HepG2 (cell line): ENCODE measurements around the gene HAX1. TPM values are rescaled to one million over a fixed set of nuclear protein-coding genes. Genes with fewer than 3 reads are reported as not detected.

Experiments used
- ATAC-seq: fragments of 200-7000 bp; cut with Tn5 transposase; 3 replicates; pipeline ENCODE4 v1.9.1; 2020; ENCODE audit warnings: mild to moderate bottlenecking, moderate library complexity
- BruUV-seq: library from RNA; stranded (reverse); fragments of 400-500 nt; replicated peaks from 2 replicates; lab custom pipeline; 2021; lab: Mats Ljungman, UMichigan
- CTCF ChIA-PET: fragments of 300-600 bp; formaldehyde crosslinking; extraction: SDS; loops from one replicate; lab custom pipeline; 2021; ENCODE audit warnings: low total read pairs, inconsistent platforms, low intra/inter-chr PET ratio; lab: Yijun Ruan, JAX
- POLR2A ChIA-PET: fragments of 350-600 bp; sonication (Branson Sonifier 250); formaldehyde crosslinking; loops from one replicate; lab custom pipeline; 2020; ENCODE audit warnings: antibody characterized with exemption, inconsistent platforms; lab: Yijun Ruan, JAX
- DNase-seq: peaks from one replicate; pipeline ENCODE4 v3.0.0-alpha.2; 2015; ENCODE audit warnings: low spot score
- FAIRE-seq: peaks from 3 replicates; lab custom pipeline; 2011; peaks lifted over from hg19 to GRCh38; lab: Jason Lieb, UNC
- H2AFZ ChIP-seq: one replicate; pipeline ENCODE4 v1.6.1; 2011; ENCODE audit warnings: low read length, inconsistent platforms
- H3K27ac ChIP-seq: fragments of 300-600 bp; 3 replicates; pipeline ENCODE4 v1.8.0; 2011; ENCODE audit warnings: mixed run types, mild to moderate bottlenecking, mixed read lengths, low read length, inconsistent platforms; ENCODE audit not compliant: insufficient read depth; ENCODE audit errors: extremely low read length
- H3K27me3 ChIP-seq, 2 experiments: fragments of 200-600 bp in 1 of 2; 2 replicates in 1 of 2; 3 replicates in 1 of 2; pipeline versions ENCODE4 v1.6.0 to v1.8.0; 2011; ENCODE audit warnings: low read length in 2 of 2, mild to moderate bottlenecking in 2 of 2, moderate library complexity in 2 of 2, inconsistent platforms in 1 of 2; ENCODE audit not compliant: insufficient read depth in 2 of 2, control insufficient read depth in 1 of 2
- H3K36me3 ChIP-seq, 2 experiments: fragments of 200-600 bp in 1 of 2; replicated peaks in 1 of 2; 2 replicates in 1 of 2; 3 replicates in 1 of 2; pipeline versions ENCODE4 v1.5.1 to v1.8.0; 2011; ENCODE audit warnings: low read length in 2 of 2, inconsistent platforms in 1 of 2; ENCODE audit not compliant: insufficient read depth in 2 of 2, control insufficient read depth in 1 of 2
- H3K4me1 ChIP-seq: 2 replicates; pipeline ENCODE4 v1.5.1; 2012; ENCODE audit warnings: low read length, inconsistent platforms; ENCODE audit not compliant: insufficient read depth
- H3K4me2 ChIP-seq: 2 replicates; pipeline ENCODE4 v1.6.0; 2011; ENCODE audit warnings: low read depth, low read length, inconsistent platforms
- H3K4me3 ChIP-seq, 3 experiments: fragments of 200-600 bp in 1 of 3; sonication (generic), shearing (Covaris generic) in 1 of 3; replicated peaks in 1 of 3; 2 replicates each; pipeline ENCODE4 v1.5.1; 2011 to 2016; ENCODE audit warnings: low read length in 3 of 3, inconsistent platforms in 2 of 3, low read depth in 2 of 3, mild to moderate bottlenecking in 2 of 3, control low read depth in 1 of 3, mixed read lengths in 1 of 3; ENCODE audit not compliant: insufficient read depth in 1 of 3
- H3K79me2 ChIP-seq: one replicate; pipeline ENCODE4 v1.6.1; 2011; ENCODE audit warnings: low read length, inconsistent platforms; ENCODE audit not compliant: insufficient read depth
- H3K9ac ChIP-seq: 2 replicates; pipeline ENCODE4 v1.6.0; 2011; ENCODE audit warnings: mild to moderate bottlenecking, low read depth, low read length, inconsistent platforms; ENCODE audit not compliant: insufficient read depth
- H3K9me3 ChIP-seq: 2 replicates; pipeline ENCODE4 v1.5.1; 2012; ENCODE audit warnings: mild to moderate bottlenecking, low read length
- H4K20me1 ChIP-seq: 2 replicates; pipeline ENCODE4 v1.6.0; 2011; ENCODE audit warnings: inconsistent platforms, mild to moderate bottlenecking, low read length, moderate library complexity; ENCODE audit not compliant: insufficient read depth
- ARID4A ChIP-seq: sonication (generic); formaldehyde crosslinking; IDR thresholded peaks from 2 replicates; pipeline ENCODE4 v1.5.0; 2020; ENCODE audit warnings: mild to moderate bottlenecking, missing genetic modification reagents, borderline replicate concordance
- IKZF4 ChIP-seq: sonication (generic); formaldehyde crosslinking; IDR thresholded peaks from 2 replicates; pipeline ENCODE4 v1.5.1; 2020; ENCODE audit warnings: borderline replicate concordance, mild to moderate bottlenecking, low read depth, missing genetic modification reagents; ENCODE audit errors: not compliant biosample characterization
- RBFOX2 ChIP-seq: fragments of 200-400 bp; formaldehyde crosslinking; IDR thresholded peaks from 2 replicates; pipeline ENCODE4 v1.6.1; 2017; ENCODE audit warnings: low read depth, mild to moderate bottlenecking, low read length
- RORA ChIP-seq: sonication (generic); formaldehyde crosslinking; IDR thresholded peaks from 2 replicates; pipeline ENCODE4 v1.5.0; 2020; ENCODE audit warnings: mild to moderate bottlenecking, missing genetic modification reagents, moderate library complexity
- THAP11 ChIP-seq: IDR thresholded peaks from 2 replicates; pipeline ENCODE4 v1.6.1; 2016; ENCODE audit warnings: missing biosample characterization, missing genetic modification reagents
- ZHX1 ChIP-seq: sonication (generic); formaldehyde crosslinking; IDR thresholded peaks from 2 replicates; pipeline ENCODE4 v1.8.1; 2022; ENCODE audit warnings: low read depth, mild to moderate bottlenecking, missing genetic modification reagents
- WGBS: methylation state at CpG from one replicate; pipeline ENCODE4 v1.1.6; 2017; ENCODE audit warnings: low lambda C conversion rate; 5-methylcytosine and 5-hydroxymethylcytosine counted together
- in situ Hi-C: cut with HindIII; loops from 2 replicates; pipeline ENCODE4 v1.10.0; 2017; ENCODE audit warnings: low pct_unique_long_range_greater_than_20kb; ENCODE audit not compliant: extremely low pct_ligation_motif_present
- intact Hi-C: fragments of 100-400 bp; cut with micrococcal nuclease; formaldehyde crosslinking; loops from one replicate; pipeline ENCODE4 v1.10.0; 2022; ENCODE audit not compliant: unreplicated experiment
- polyA plus RNA-seq, 8 experiments: library from polyadenylated mRNA; depleted of rRNA in 3 of 8; stranded (reverse) in 7 of 8; unstranded in 1 of 8; fragments of >200 nt; fragmentation: Illumina TruSeq in 4 of 8; extraction: Trizol in 4 of 8; gene quantifications; 2 replicates each; pipeline versions ENCODE4 v1.2.1 to v1.2.3, GENCODE V29; 2011 to 2016; ENCODE audit warnings: low read depth in 4 of 8, missing spikeins in 1 of 8, mixed read lengths in 1 of 8; ENCODE audit not compliant: insufficient read depth in 1 of 8
- total RNA-seq, 5 experiments: library from RNA; depleted of rRNA; stranded (reverse); fragments of >200 nt; fragmentation: Illumina TruSeq; extraction: Trizol; gene quantifications; 2 replicates each; pipeline ENCODE4 v1.2.3, GENCODE V29; 2016; ENCODE audit warnings: low read depth in 1 of 5

The HAX1 gene
- total and polyA plus RNA-seq, 2 of the 13 experiments (the other 11 are each of a cell fraction or from before 2014, with no cell fraction given): 89.2 to 128 TPM

- no peak for TF ChIP-seq IKZF4 (CRISPR knock-in tag)
- no peak for TF ChIP-seq THAP11
- no peak for TF ChIP-seq RBFOX2
- TF ChIP-seq ZHX1: no peak
Measured at GRCh38 chr1:154324241-154324640, 51.8 kb downstream of the HAX1 start (continued).

- peak within 1 kb of the TSS; percentile 69 for H3K9ac ChIP-seq
- in situ Hi-C loops: no loop called here
- TF ChIP-seq ARID4A (CRISPR knock-in tag) (peak; percentile 57; the same call in 1 of the 2 replicates), RORA (CRISPR knock-in tag) (no peak)
Measured at GRCh38 chr1:154324669-154325582, 52.5 kb downstream of the HAX1 start, which contains the start of gene ATP8B2. Gene ATP8B2 (plus strand): TSS chr1:154325525. CDS start chr1:154328142, 2,617 bp downstream.

More at GRCh38 chr1:154324669-154325582, 52.5 kb downstream of the HAX1 start, which contains the start of gene ATP8B2:
- no TSS peak for BruUV-seq
- Histone ChIP-seq H2AFZ (peak within 1 kb of the TSS; percentile 46), H4K20me1 (no peaks in the 10 kb centered on the region), H3K79me2 (peaks cover 9% of the 10 kb centered on the region), H3K36me3 (no peaks in the 10 kb centered on the region), H3K27me3 (peaks cover 7 to 9% of the 10 kb centered on the region in 2 experiments; a peak in 3 of 5 replicates), H3K27ac (peak within 1 kb of the TSS; percentile 54), H3K4me1 (peaks cover 39% of the 10 kb centered on the region), H3K9me3 (no peaks in the 10 kb centered on the region), H3K4me3 (peak within 1 kb of the TSS; percentile 77 to 88 (median 79)), H3K4me2 (peak within 1 kb of the TSS; percentile 98)
- ChIA-PET CTCF (interaction anchor here (1.1 to 4.4 kb wide), 3 partner anchors 11 to 20 kb away, joined by 3 to 100 read pairs (median 8); no protein-coding TSS in a partner anchor), POLR2A (interaction anchor here (1.1 to 3.6 kb wide), 5 partner anchors 10 to 334 kb away, joined by 3 to 126 read pairs (median 4); partner anchors contain the start of gene RPS27)
- DNase-seq: peak; percentile 72
- peak; percentile 81 for ATAC-seq
- 2% methylated on average over 36 of the region's 56 CpGs for WGBS
- peak; percentile 47 for FAIRE-seq
- intact Hi-C loops: no loop called here
